Ovary (tissue), 9 donors: ENCODE data around the gene NPTXR. TPM values are rescaled to one million over a fixed set of nuclear protein-coding genes. Genes with fewer than 3 reads are reported as not detected.

ENCODE experiments used
- DNase-seq, 5 donors: peaks; one replicate each; pipeline ENCODE4 v3.0.0-alpha.2; 2019 to 2020
- H3K27ac ChIP-seq, 2 donors: fragments of 200-600 bp; one replicate each; pipeline versions ENCODE4 v1.5.1 to v1.8.0; 2019 to 2022
- H3K27me3 ChIP-seq: fragments of 200-600 bp; one replicate; pipeline ENCODE4 v1.8.0; 2022
- H3K36me3 ChIP-seq: fragments of 200-600 bp; sonication (generic); one replicate; pipeline ENCODE4 v1.5.1; 2019
- H3K4me1 ChIP-seq: one replicate; pipeline ENCODE4 v1.8.1; 2013; ENCODE audit warnings: mild to moderate bottlenecking, moderate library complexity; ENCODE audit not compliant: insufficient read depth
- H3K4me3 ChIP-seq: fragments of 200-600 bp; sonication (generic); one replicate; pipeline ENCODE4 v1.5.1; 2017
- H3K9me3 ChIP-seq, 2 donors: fragments of 200-600 bp in 1 of 2; sonication (generic) in 1 of 2; one replicate each; pipeline versions ENCODE4 v1.5.1 to v1.8.1; 2013 to 2019; ENCODE audit warnings: mild to moderate bottlenecking in 1 of 2, moderate library complexity in 1 of 2
- EP300 ChIP-seq: sonication (generic); formaldehyde crosslinking; IDR thresholded peaks from one replicate; pipeline ENCODE4 v1.6.1; 2017; ENCODE audit warnings: antibody characterized with exemption
- POLR2A ChIP-seq: fragments of 450-650 bp; IDR thresholded peaks from one replicate; pipeline ENCODE4 v1.6.1; 2017; ENCODE audit warnings: antibody characterized with exemption, mild to moderate bottlenecking, moderate library complexity
- WGBS, 3 donors: extraction: QIAGEN DNeasy Blood & Tissue Kit in 1 of 3; methylation state at CpG; one replicate each; pipeline versions ENCODE4 v1.1.5 to v1.1.7; 2013 to 2017; 5-methylcytosine and 5-hydroxymethylcytosine counted together
- intact Hi-C, 4 donors: fragments of 100-400 bp; cut with DNase I; formaldehyde crosslinking; loops; one replicate each; pipeline versions ENCODE4 v1.11.0 to v1.15.1; 2022 to 2023
- polyA plus RNA-seq, 2 donors: library from polyadenylated mRNA; stranded (reverse); fragments of 200-250 nt in 1 of 2; fragments of 350-450 nt in 1 of 2; fragmentation: Illumina TruSeq in 1 of 2; extraction: RNeasy Lipid Tissue Mini Kit (QIAGEN cat#74804) in 1 of 2; gene quantifications; one replicate each; pipeline ENCODE4 v1.2.3, GENCODE V29; 2013 to 2014
- total RNA-seq, 7 donors: library from RNA; depleted of rRNA in 2 of 7; stranded (reverse); fragments of >200 nt in 2 of 7; fragmentation: NEBNext Ultra II Directional in 3 of 7; extraction: Animal tissue kit (Norgen Biotek cat#: 25700) in 3 of 7; gene quantifications; one replicate each; pipeline versions ENCODE4 v1.1.0 to v1.2.4, GENCODE V29; 2016 to 2023
- TF ChIP-seq, protein P1 (sequence below), 3 donors: fragments of 450-650 bp in 2 of 3; fragments of 200-600 bp in 1 of 3; IDR thresholded peaks; one replicate each; pipeline versions ENCODE4 v1.5.1 to v1.8.0; 2016 to 2022; ENCODE audit warnings: antibody characterized with exemption in 3 of 3, mild to moderate bottlenecking in 1 of 3
- donor health status: DM: no; HTN: no; CAD: no; lungs with moderate emphysema.
- donor health status: DM: no; HTN: no; CAD: no.
- donor health status: Bipolar disorder and iron deficiency.
- donor health status: DM: yes; HTN: yes; CAD: no.
- donor health status: DM: no; HTN: no; CAD: no.
- donor health status: DM: yes; HTN: yes; CAD: no.

NPTXR gene
- total and polyA plus RNA-seq, 9 donors, result 5.2 to 23.1 (median 14.9) TPM

- TF ChIP-seq, protein P1, sequence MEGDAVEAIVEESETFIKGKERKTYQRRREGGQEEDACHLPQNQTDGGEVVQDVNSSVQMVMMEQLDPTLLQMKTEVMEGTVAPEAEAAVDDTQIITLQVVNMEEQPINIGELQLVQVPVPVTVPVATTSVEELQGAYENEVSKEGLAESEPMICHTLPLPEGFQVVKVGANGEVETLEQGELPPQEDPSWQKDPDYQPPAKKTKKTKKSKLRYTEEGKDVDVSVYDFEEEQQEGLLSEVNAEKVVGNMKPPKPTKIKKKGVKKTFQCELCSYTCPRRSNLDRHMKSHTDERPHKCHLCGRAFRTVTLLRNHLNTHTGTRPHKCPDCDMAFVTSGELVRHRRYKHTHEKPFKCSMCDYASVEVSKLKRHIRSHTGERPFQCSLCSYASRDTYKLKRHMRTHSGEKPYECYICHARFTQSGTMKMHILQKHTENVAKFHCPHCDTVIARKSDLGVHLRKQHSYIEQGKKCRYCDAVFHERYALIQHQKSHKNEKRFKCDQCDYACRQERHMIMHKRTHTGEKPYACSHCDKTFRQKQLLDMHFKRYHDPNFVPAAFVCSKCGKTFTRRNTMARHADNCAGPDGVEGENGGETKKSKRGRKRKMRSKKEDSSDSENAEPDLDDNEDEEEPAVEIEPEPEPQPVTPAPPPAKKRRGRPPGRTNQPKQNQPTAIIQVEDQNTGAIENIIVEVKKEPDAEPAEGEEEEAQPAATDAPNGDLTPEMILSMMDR (IDR thresholded peaks at IDR 0.05), result no peak
- TF ChIP-seq POLR2A (no peak), EP300 (no peak)
- intact Hi-C loops, result loop anchor here in 1 of 4 donors (10.0 kb wide), 1 partner anchor 342 kb away; no protein-coding TSS in a partner anchor
- WGBS, 3 donors, result 26 to 36% (median 29%) methylated on average over 14 of the region's 14 CpGs
- Histone ChIP-seq H3K4me1 (peaks cover 19% of the 10 kb centered on the region), H3K27ac (no peak overlapping the region), H3K36me3 (no peaks in the 10 kb centered on the region), H3K9me3 (no peaks in the 10 kb centered on the region), H3K4me3 (no peak overlapping the region), H3K27me3 (no peaks in the 10 kb centered on the region)
- no peak for DNase-seq
Observed at GRCh38 chr22:38783095-38783615, 60.7 kb downstream of the NPTXR start.

GRCh38 chr22:38782402-38783094, 61.3 kb downstream of the NPTXR start:
- intact Hi-C loops, result loop anchor here in 1 of 4 donors (10.0 kb wide), 1 partner anchor 342 kb away; no protein-coding TSS in a partner anchor
- H3K27ac ChIP-seq, result no peak overlapping the region
- H3K4me3 ChIP-seq, result no peak overlapping the region
- H3K36me3 ChIP-seq, result no peaks in the 10 kb centered on the region
- H3K27me3 ChIP-seq, result no peaks in the 10 kb centered on the region
- no peak for TF ChIP-seq EP300
- TF ChIP-seq POLR2A, result no peak
- TF ChIP-seq, protein P1 (IDR thresholded peaks at IDR 0.05), result no peak
- H3K4me1 ChIP-seq, result peaks cover 13% of the 10 kb centered on the region
- DNase-seq, result no peak
- no peaks in the 10 kb centered on the region for H3K9me3 ChIP-seq
- WGBS, 3 donors, result 48 to 58% (median 49%) methylated on average over 13 of the region's 13 CpGs

DNA sequence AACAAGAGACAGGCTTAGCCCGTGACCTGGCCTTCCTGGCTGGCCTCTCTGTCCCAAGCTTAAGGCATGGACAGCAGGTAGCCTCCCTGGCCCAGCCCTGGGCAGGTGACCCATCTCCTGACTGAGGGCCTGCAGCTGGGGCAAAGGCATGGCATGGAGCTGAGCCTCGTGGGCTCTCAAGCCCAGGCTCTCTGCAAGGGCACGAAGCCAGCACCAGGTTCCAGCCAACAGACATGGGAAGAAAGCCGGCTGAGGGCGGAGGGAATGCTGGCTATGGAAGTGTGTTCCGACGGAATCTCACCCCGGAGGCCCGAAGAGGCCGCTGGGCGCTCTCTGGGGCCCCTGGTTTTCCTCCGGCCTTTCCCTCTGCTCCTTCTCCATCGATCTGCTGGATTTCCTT, 62.8 kb downstream of the NPTXR start:
- no peak for TF ChIP-seq POLR2A
- TF ChIP-seq EP300, result no peak
- TF ChIP-seq, protein P1 (IDR thresholded peaks at IDR 0.05), result no peak
- no peak for DNase-seq
- H3K4me1 ChIP-seq, result peaks cover 5% of the 10 kb centered on the region
- no peaks in the 10 kb centered on the region for H3K27me3 ChIP-seq
- no peak overlapping the region for H3K4me3 ChIP-seq
- no peaks in the 10 kb centered on the region for H3K9me3 ChIP-seq
- H3K27ac ChIP-seq, result no peak overlapping the region
- intact Hi-C loops, result loop anchor here in 1 of 4 donors (10.0 kb wide), 1 partner anchor 344 kb away; no protein-coding TSS in a partner anchor
- H3K36me3 ChIP-seq, result no peaks in the 10 kb centered on the region
- 84 to 85% (median 85%) methylated on average over 13 of the region's 13 CpGs for WGBS, 3 donors

GRCh38 chr22:38777087-38777671, 66.6 kb downstream of the NPTXR start:
- no peaks in the 10 kb centered on the region for H3K27me3 ChIP-seq
- no peaks in the 10 kb centered on the region for H3K36me3 ChIP-seq
- H3K4me1 ChIP-seq, result no peaks in the 10 kb centered on the region
- intact Hi-C loops, result loop anchor here in 3 of 4 donors (10.0 kb wide), 3 partner anchors 68 to 338 kb away; partner anchors contain the start of gene NPTXR (in 1 of the 3)
- H3K4me3 ChIP-seq, result no peak overlapping the region
- TF ChIP-seq POLR2A (no peak), EP300 (no peak)
- TF ChIP-seq, protein P1 (IDR thresholded peaks at IDR 0.05), result no peak
- H3K27ac ChIP-seq, result no peak overlapping the region
- H3K9me3 ChIP-seq, result no peaks in the 10 kb centered on the region
- no peak for DNase-seq
- 87 to 91% (median 90%) methylated on average over 27 of the region's 27 CpGs for WGBS, 3 donors
